Loucy (cell line): ENCODE results near the gene SERPINF2.

Source experiments
- CTCF ChIP-seq: fragments of 200-600 bp; sonication (generic); conservative IDR thresholded peaks from 2 replicates; pipeline ENCODE4 v1.5.1; 2014; ENCODE audit warnings: mild to moderate bottlenecking, antibody characterized with exemption, low read length
- EZH2phosphoT487 ChIP-seq: fragments of 200-600 bp; IDR thresholded peaks from 2 replicates; pipeline ENCODE4 v1.6.1; 2018; ENCODE audit warnings: antibody characterized with exemption, mild to moderate bottlenecking, moderate library complexity, borderline replicate concordance

DNA sequence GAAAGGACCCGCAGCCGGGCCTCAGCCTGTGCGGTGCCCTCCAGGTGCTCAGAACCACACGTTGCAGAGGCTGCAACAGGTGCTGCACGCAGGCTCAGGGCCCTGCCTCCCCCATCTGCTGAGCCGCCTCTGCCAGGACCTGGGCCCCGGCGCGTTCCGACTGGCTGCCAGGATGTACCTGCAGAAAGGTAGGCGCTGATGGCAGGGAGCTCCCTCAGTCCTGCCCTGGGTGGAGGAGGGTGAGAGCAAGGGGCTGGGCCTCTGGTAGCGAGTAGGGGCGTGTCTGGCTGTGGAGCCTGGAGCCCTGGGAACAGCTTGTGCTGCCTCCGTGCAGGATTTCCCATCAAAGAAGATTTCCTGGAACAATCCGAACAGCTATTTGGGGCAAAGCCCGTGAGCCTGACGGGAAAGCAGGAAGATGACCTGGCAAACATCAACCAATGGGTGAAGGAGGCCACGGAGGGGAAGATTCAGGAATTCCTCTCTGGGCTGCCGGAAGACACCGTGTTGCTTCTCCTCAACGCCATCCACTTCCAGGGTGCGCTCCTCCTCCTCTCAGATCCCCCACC is 4.4 kb downstream of the SERPINF2 start:
- TF ChIP-seq CTCF (no peak), EZH2phosphoT487 (no peak)
